Measurements from ENCODE around the gene ZNF746. TPM values are rescaled to one million over a fixed set of nuclear protein-coding genes. Genes with fewer than 3 reads are reported as not detected.

The ZNF746 gene
- total and polyA plus RNA-seq, 5 experiments from 2014 or later, result 5.9 to 26.0 (median 10.9) TPM

DNA sequence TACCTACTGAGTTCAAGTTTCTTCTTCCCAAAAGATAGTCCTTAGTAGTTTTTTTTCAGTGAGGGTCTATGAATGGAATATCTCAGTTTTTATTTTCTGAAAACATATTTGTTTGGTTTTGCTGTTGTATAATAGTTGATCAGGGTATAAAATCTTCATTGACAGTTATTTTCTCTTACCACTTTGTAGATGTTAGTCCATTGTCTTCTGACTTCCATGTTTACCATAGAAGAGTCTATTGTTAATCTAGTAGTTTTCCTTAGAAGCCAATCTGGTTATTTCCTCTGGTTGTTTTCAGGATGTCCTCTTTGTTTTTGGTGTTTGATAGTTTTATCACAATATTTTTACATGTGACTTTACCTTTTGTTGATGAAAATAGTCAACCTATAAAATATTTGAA, 31.2 kb downstream of the ZNF746 start:
- H3K9me3 Mint-ChIP-seq, result peaks cover 0 to 5% (median 0%) of the 10 kb centered on the region in 9 donors
- H3K27ac Mint-ChIP-seq, result no peak overlapping the region
- DNase-seq (no peak), ATAC-seq (no peak)
- H3K27me3 Mint-ChIP-seq, result peaks cover 1 to 15% (median 8%) of the 10 kb centered on the region in 5 donors
- POLR2A ChIA-PET, result no interaction called here
- H3K4me1 Mint-ChIP-seq, result peaks cover 1 to 4% (median 2%) of the 10 kb centered on the region in 4 donors
- peaks cover 0 to 3% (median 0%) of the 10 kb centered on the region in 3 donors for H3K36me3 Mint-ChIP-seq
- H3K4me3 Mint-ChIP-seq, result no peak overlapping the region

DNA sequence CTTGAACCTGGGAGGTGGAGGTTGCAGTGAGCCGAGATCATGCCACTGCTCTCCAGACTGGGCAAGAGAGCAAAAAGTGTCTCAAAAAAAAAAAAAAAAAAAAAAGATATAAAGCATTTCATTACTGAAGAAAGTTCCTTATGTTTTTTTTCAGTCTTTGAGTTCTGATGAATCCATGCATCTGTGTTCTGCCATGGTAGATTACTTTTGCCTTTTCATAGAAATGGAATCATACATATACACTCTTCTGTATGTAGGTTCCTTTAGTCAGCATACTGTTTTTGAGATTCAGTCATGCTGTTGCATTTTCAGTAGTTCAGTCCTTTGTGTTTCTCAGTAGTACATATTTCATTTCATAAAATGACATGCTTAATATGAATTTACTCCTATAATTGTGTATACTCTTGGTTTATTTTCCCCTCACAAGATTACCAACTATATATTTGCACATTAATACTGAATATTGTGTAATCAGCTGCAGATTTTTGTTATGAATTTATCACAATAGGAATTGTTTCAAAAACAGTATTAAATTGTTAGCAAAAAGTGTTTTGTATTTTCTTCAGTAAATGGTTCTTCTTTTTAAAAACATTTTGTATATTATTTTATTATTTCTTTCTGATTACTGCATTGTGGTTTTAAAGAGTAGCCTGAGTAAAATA, 34.0 kb downstream of the ZNF746 start:
- H3K9me3 Mint-ChIP-seq, result peaks cover 0 to 5% (median 0%) of the 10 kb centered on the region in 9 donors
- H3K4me3 Mint-ChIP-seq, result no peak overlapping the region
- DNase-seq (no peak), ATAC-seq (no peak)
- H3K27ac Mint-ChIP-seq, result no peak overlapping the region
- H3K4me1 Mint-ChIP-seq, result peaks cover 4 to 15% (median 12%) of the 10 kb centered on the region in 4 donors
- peaks cover 0 to 3% (median 0%) of the 10 kb centered on the region in 3 donors for H3K36me3 Mint-ChIP-seq
- POLR2A ChIA-PET, result interaction anchor here (0.7 kb wide), 1 partner anchor 117 kb away, joined by 4 read pairs; no protein-coding TSS in a partner anchor
- peaks cover 1 to 15% (median 7%) of the 10 kb centered on the region in 5 donors for H3K27me3 Mint-ChIP-seq

DNA sequence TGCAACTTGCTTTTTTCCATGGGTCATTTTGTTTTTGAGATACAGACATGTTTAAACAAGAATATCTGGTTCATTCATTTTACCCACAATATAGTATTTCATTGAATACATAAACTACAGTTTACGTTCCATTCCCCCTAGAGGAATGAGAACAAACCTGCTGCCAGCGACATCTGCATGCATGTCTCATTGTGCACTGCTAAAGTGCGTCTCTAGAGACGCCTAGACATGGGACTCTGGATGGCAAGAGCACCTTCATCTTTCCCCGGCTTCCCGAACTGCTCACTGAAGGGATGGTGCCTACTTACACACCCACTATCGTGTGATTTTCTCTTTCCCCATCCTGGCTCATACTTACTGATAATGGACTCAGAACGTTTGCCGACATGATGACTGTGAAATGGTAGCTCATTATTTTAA, 35.5 kb downstream of the ZNF746 start:
- H3K9me3 Mint-ChIP-seq, result peaks cover 0 to 5% (median 0%) of the 10 kb centered on the region in 9 donors
- peaks cover 0 to 3% (median 2%) of the 10 kb centered on the region in 3 donors for H3K36me3 Mint-ChIP-seq
- DNase-seq (no peak), ATAC-seq (no peak)
- peak overlapping the region; percentile 1 to 84 (median 54) for H3K4me3 Mint-ChIP-seq
- peak overlapping the region in 3 of 10 donors; percentile 11 to 22 (median 11) for H3K27ac Mint-ChIP-seq
- peaks cover 1 to 15% (median 7%) of the 10 kb centered on the region in 5 donors for H3K27me3 Mint-ChIP-seq
- POLR2A ChIA-PET, result interaction anchor here (2.4 to 2.7 kb wide), 2 partner anchors 34 to 201 kb away, joined by 13 to 20 read pairs; partner anchors contain the start of gene ZNF783
- peaks cover 11 to 30% (median 23%) of the 10 kb centered on the region in 4 donors for H3K4me1 Mint-ChIP-seq

DNA sequence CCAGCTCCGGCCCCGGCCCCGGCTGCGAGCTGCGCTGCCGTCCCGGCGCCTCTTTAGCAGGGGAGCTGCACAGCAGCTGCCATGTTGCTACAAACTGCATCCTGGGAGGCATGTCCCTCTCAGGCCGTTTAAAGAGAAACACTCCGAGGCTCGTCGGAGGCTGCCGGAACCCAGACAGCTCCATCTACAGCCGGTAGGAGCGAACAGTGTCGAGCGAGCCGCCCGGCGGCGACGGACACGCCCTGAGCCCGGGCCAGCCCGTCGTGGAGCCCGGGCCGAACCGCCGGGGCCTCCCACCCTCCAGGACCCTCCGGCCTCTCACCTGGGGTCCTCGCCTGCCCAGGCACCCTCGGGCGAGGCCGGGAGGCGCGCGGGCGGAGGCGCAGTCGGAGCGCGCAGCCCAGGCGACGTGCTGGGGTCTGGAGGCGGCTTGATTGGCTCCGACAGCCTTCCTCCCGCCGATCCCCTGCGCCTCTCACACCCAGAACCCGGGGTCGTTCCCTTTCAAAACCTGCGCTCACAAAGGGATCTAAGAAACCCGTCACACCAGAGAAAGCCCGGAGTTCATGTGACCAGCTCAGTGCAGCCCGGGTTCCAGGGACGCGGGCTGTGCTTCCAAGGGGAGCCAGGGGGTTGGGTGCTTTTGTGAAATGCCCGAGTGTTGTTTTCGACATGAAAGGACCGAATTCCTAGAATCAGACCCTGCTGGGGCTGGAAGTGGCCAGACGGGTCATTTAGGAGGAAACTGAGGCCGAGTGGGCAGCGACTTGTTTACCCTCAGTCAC, 36.9 kb downstream of the ZNF746 start, which contains the start of gene ZNF777:
TSS of gene ZNF777 (minus strand) at position 570 of the 785 bp plus-strand sequence. CDS start 5,040 bp downstream, outside the sequence.
- peaks cover 0 to 15% (median 6%) of the 10 kb centered on the region in 5 donors for H3K27me3 Mint-ChIP-seq
- H3K4me3 Mint-ChIP-seq, result peak within 1 kb of the TSS; percentile 74 to 93 (median 87)
- ATAC-seq (peak; percentile 98 to 99), DNase-seq (peak; percentile 61 to 91 (median 80))
- peak within 1 kb of the TSS; percentile 71 to 92 (median 88) for H3K27ac Mint-ChIP-seq
- no peaks in the 10 kb centered on the region for H3K9me3 Mint-ChIP-seq
- POLR2A ChIA-PET, result interaction anchor here (1.0 to 2.7 kb wide), 8 partner anchors 19 to 255 kb away, joined by 3 to 21 read pairs (median 7); partner anchors contain the start of gene ZNF783
- peaks cover 0 to 14% (median 0%) of the 10 kb centered on the region in 3 donors for H3K36me3 Mint-ChIP-seq
- peaks cover 17 to 41% (median 32%) of the 10 kb centered on the region in 4 donors for H3K4me1 Mint-ChIP-seq

DNA sequence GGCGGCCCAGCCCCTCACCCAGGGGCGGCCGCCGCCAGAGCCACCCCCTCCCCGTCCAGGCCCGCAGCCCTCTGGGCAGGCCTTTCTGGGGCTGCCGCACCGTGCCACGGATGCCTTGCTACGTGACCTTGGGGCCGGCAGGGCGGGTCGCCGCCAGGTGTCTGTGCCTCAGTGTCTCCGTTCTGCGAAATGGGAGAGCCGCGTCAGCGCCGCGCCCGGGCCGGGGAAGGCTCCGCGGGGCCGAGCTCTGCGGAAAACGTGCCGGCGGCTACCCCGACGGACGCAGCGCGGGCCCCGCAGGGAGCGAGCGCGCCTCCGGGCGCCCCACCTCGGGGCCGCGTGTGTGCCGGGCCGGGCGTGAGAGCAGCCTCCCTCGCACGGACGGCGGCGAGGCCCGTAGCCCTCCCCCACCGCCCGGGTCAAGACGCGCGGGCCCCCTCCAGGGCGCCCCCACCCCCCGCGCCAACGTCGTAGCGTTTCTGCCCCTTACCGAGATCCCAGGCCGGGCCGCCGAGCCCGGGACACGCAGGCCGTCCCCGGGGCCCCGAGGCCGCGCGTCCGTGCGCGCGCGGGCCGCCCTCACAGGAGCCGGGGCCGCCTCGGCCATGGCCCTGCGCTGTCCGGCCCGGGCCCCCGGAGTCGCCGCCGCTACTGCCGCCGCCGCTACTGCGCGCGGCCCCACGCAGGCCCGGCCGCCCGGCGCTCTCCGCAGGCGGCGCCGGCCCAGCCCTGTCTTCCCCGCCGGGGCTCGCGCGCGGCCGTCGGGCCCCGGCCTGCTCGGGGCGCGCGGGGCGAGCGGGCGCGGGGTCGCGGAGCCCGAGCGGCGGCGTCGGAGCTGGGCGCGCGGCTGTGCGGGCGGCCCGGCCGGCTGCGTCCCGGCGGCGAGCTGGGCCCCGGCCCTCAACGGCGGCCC, 37.8 kb downstream of the ZNF746 start:
- H3K27ac Mint-ChIP-seq, result no peak overlapping the region

DNA sequence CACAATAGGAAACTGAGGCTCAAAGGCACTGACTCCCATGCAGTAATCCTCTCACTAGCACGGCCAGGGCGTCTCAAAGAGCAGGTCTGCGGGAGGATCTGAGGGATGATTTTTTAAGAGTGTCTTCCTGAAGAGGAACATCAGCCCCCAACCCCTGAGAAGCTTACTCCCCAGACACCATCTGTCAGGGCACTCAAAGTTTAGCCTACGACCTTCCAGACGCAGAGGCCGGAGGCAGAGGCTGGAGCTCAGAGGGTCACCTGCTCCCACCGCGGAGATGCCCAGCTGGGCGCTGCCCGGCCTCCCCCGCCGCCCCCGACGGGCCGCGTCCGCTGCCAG, 38.4 kb downstream of the ZNF746 start:
- Mint-ChIP-seq H3K9me3 (no peaks in the 10 kb centered on the region), H3K4me1 (peaks cover 24 to 41% (median 33%) of the 10 kb centered on the region in 4 donors), H3K27ac (peak overlapping the region in 7 of 10 donors; percentile 60 to 89 (median 79)), H3K27me3 (peaks cover 0 to 4% (median under 1%) of the 10 kb centered on the region in 5 donors), H3K36me3 (peaks cover 0 to 30% (median 0%) of the 10 kb centered on the region in 3 donors), H3K4me3 (peak overlapping the region; percentile 48 to 92 (median 82))
- ATAC-seq (no peak), DNase-seq (no peak)
- POLR2A ChIA-PET, result interaction anchor here (1.1 to 1.3 kb wide), 3 partner anchors 36 to 175 kb away, joined by 4 to 9 read pairs (median 6); no protein-coding TSS in a partner anchor

More for the DNA sequence above, 37.8 kb downstream of the ZNF746 start:
- no peaks in the 10 kb centered on the region for H3K9me3 Mint-ChIP-seq
- peaks cover 22 to 41% (median 33%) of the 10 kb centered on the region in 4 donors for H3K4me1 Mint-ChIP-seq
- peak overlapping the region in 2 of 10 donors; percentile 24 to 77 for H3K4me3 Mint-ChIP-seq
- POLR2A ChIA-PET, result interaction anchor here (1.0 to 2.7 kb wide), 10 partner anchors 20 to 255 kb away, joined by 3 to 21 read pairs (median 6); partner anchors contain the start of gene ZNF783
- ATAC-seq, result peak; percentile 24 to 43
- peaks cover 0 to 7% (median 4%) of the 10 kb centered on the region in 5 donors for H3K27me3 Mint-ChIP-seq
- peaks cover 0 to 23% (median 0%) of the 10 kb centered on the region in 3 donors for H3K36me3 Mint-ChIP-seq
- DNase-seq, result peak in 1 of 10 donors; percentile 5

DNA sequence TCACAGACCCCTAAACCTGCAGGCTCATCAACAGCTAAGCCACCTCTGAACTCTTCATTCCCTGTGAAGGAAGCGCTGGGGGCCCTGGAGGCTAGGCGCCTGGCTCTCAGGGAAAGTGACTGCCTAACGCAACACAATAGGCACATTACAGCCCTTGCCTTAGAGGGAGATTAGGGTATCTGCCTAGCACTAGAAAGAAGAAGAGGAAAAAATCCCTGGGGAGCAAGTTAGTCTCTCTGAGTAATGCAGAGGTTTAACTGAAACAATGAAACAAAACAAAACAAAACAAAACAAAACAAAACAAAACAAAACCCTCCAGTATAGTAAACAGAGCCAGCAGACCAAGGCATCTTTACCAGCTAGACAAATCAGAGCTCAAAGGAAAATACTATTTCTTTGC, 39.4 kb downstream of the ZNF746 start:
- H3K9me3 Mint-ChIP-seq, result no peaks in the 10 kb centered on the region

DNA sequence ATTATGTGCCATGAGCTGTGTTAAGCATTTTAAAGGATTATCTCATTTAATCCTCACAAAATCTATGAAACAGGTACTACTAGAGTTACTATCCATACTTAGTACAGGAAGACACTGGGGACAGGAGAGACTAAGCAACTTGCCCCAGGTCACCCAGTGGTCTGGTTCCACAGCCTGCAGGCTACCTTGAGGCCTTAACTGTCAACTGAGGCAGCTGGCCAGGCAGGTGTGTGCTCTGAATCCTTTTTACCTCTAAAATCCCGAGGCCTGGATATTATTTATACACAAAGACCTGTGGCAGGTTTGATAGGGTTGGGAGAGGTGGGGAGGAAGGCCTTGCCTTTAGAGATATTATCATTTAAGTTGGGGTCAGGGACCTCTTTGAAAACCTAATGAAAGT, 39.8 kb downstream of the ZNF746 start:
- peak overlapping the region in 4 of 10 donors; percentile 21 to 41 (median 32) for H3K27ac Mint-ChIP-seq
- DNase-seq (no peak), ATAC-seq (no peak)
- POLR2A ChIA-PET, result no interaction called here
- H3K36me3 Mint-ChIP-seq, result peaks cover 0 to 41% (median 3%) of the 10 kb centered on the region in 3 donors
- H3K27me3 Mint-ChIP-seq, result peaks cover 0 to 4% (median 0%) of the 10 kb centered on the region in 5 donors
- H3K9me3 Mint-ChIP-seq, result no peaks in the 10 kb centered on the region
- peak overlapping the region in 8 of 10 donors; percentile 48 to 92 (median 82) for H3K4me3 Mint-ChIP-seq
- H3K4me1 Mint-ChIP-seq, result peaks cover 24 to 46% (median 34%) of the 10 kb centered on the region in 4 donors

More for the DNA sequence above, 39.4 kb downstream of the ZNF746 start:
- Mint-ChIP-seq H3K4me1 (peaks cover 24 to 44% (median 33%) of the 10 kb centered on the region in 4 donors), H3K4me3 (peak overlapping the region; percentile 48 to 92 (median 82)), H3K27me3 (peaks cover 0 to 4% (median 0%) of the 10 kb centered on the region in 5 donors), H3K36me3 (peaks cover 0 to 39% (median 3%) of the 10 kb centered on the region in 3 donors), H3K27ac (peak overlapping the region in 8 of 10 donors; percentile 21 to 88 (median 69))
- ATAC-seq (no peak), DNase-seq (no peak)
- POLR2A ChIA-PET, result interaction anchor here (1.1 to 1.3 kb wide), 3 partner anchors 35 to 174 kb away, joined by 4 to 9 read pairs (median 6); no protein-coding TSS in a partner anchor

DNA sequence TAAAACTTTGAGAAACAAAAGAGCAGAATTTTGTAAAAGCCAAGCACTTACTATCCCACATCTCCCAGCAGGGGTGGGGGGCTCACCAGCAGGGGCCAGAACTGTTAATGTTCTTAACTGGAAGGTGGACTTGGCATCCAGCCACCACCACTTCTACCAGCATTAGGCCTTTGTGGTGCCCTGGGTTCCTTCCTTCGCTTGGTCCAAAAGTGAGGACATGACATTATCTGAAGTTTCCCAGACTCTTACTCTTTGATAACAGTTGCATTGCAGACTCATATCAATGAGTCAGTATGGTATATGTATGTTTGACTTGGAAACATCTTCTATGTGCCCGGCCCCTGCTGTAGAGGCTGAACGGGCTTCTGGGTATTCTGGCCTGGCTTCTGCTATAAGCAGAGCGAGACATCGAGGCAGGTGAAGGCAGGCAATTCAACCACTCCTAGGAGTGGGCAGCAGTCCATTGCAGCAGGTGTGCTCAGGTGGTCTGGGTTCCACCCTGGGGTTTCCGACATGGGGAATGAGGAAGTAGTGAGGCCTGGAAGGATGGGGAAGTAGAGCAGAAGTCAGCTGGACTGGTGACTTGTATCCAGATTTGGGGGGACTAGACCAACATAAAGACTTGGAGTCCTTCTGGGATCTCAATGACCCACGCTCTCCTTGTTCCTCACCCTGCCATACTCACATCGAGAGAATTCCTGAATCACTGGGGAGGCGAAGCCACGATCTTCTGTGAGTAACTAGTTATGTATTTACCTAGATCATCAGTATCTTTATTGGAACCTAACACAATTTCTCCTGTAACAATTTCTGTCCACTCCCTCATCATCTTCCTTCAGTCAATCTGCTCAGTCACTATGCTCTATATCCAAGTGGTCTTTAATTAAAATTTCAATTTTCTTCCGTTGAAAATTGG, 40.8 kb downstream of the ZNF746 start:
- Mint-ChIP-seq H3K4me3 (peak overlapping the region in 3 of 10 donors; percentile 22 to 54 (median 33)), H3K4me1 (peaks cover 24 to 45% (median 34%) of the 10 kb centered on the region in 4 donors), H3K27me3 (no peaks in the 10 kb centered on the region), H3K9me3 (no peaks in the 10 kb centered on the region), H3K27ac (peak overlapping the region in 1 of 10 donors; percentile 50), H3K36me3 (peaks cover 0 to 49% (median 3%) of the 10 kb centered on the region in 3 donors)
- ATAC-seq (no peak), DNase-seq (no peak)
- POLR2A ChIA-PET, result no interaction called here

DNA sequence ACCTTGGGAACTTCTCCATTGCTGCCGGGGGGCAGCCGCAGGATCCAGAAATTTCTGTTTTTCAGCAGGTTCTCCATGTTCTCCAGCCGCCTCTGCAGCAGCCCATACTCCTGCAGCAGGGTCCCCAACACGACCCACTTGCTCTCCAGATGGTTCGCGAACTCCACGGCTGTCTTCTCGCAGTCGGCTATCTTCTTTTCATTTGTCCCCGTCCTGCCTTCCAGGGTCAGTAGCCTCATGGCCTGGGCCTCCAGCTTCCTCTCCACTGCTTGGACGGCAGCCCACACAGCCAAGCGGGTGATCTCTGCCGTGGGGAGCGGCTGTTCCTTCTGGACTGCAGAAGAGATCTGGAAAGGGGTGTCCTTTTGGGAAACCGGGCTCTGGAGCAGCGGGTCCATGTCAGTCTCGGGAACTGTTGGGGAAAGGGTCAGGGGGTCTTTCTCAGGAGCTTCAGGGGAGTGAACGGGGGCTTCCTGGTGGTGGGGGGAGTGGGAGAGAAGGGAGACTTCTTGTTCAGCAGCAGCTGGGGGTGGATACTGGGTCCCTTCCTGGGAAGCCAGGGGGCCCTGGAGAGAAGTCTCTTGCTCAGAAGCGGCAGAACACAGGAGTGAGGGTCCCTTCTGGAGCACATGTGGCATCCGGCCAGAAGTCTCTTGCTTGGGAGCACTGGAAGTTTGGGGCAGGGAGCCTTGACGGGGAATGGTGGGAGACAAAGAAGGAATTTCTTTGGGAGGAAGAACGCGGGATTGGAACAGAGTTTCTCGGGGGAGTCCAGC, 42.2 kb downstream of the ZNF746 start:
- POLR2A ChIA-PET, result no interaction called here
- Mint-ChIP-seq H3K9me3 (no peaks in the 10 kb centered on the region), H3K4me3 (no peak overlapping the region), H3K36me3 (peaks cover 0 to 63% (median 9%) of the 10 kb centered on the region in 3 donors), H3K27ac (peak overlapping the region in 2 of 10 donors; percentile 13 to 77), H3K27me3 (no peaks in the 10 kb centered on the region), H3K4me1 (peaks cover 20 to 40% (median 28%) of the 10 kb centered on the region in 4 donors)
- no peak for DNase-seq
- no peak for ATAC-seq
